ENCODE data around the gene CBX3. TPM values are rescaled to one million over a fixed set of nuclear protein-coding genes. Genes with fewer than 3 reads are reported as not detected.

CBX3 gene
- total RNA-seq, 2 donors from 2014 or later, result 37.9 to 43.3 TPM

- no peak for TF ChIP-seq CTCF (IDR thresholded peaks at IDR 0.05)
- Histone ChIP-seq H3K27me3 (no peaks in the 10 kb centered on the region), H3K4me3 (no peak overlapping the region), H3K36me3 (no peaks in the 10 kb centered on the region), H3K27ac (no peak overlapping the region), H3K4me1 (no peaks in the 10 kb centered on the region), H3K9me3 (no peaks in the 10 kb centered on the region)
- DNase-seq (ENCODE audit: low spot score), result no peak
Measured at GRCh38 chr7:26227987-26228386, 26.4 kb downstream of the CBX3 start.

- Histone ChIP-seq H3K27me3 (no peaks in the 10 kb centered on the region), H3K4me1 (no peaks in the 10 kb centered on the region), H3K9me3 (no peaks in the 10 kb centered on the region), H3K36me3 (no peaks in the 10 kb centered on the region), H3K4me3 (no peak overlapping the region), H3K27ac (no peak overlapping the region)
- DNase-seq (ENCODE audit: low spot score), result no peak
- TF ChIP-seq CTCF (IDR thresholded peaks at IDR 0.05), result no peak
Measured at GRCh38 chr7:26233902-26234511, 32.5 kb downstream of the CBX3 start.

GRCh38 chr7:26237035-26237807, 35.7 kb downstream of the CBX3 start:
- no peaks in the 10 kb centered on the region for H3K27me3 ChIP-seq
- H3K36me3 ChIP-seq, result no peaks in the 10 kb centered on the region
- DNase-seq (ENCODE audit: low spot score), result no peak
- no peaks in the 10 kb centered on the region for H3K4me1 ChIP-seq
- H3K4me3 ChIP-seq, result no peak overlapping the region
- TF ChIP-seq CTCF (IDR thresholded peaks at IDR 0.05), result no peak
- H3K27ac ChIP-seq, result no peak overlapping the region
- H3K9me3 ChIP-seq, result no peaks in the 10 kb centered on the region

DNA sequence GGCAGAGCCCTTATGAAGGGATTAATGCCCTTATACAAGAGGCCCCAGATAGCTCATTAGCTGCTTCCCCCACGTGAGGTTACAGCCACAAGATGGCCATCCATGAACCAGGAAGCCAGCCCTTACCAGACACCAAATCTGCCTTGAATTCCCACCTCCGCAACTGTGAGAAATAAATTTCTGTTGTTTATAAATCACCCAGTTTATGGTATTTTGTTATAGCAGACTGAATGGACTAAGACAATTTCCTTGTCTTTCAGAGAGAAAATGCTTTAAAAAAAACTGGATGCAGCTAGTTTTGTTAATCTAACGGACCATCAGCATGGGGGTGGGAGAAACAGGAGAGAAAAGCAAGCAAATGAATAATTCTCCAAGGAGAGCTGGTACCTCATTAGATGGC, 36.5 kb downstream of the CBX3 start:
- TF ChIP-seq CTCF (IDR thresholded peaks at IDR 0.05), result no peak
- Histone ChIP-seq H3K27ac (no peak overlapping the region), H3K36me3 (no peaks in the 10 kb centered on the region), H3K9me3 (no peaks in the 10 kb centered on the region), H3K4me3 (no peak overlapping the region), H3K27me3 (no peaks in the 10 kb centered on the region), H3K4me1 (no peaks in the 10 kb centered on the region)
- no peak for DNase-seq (ENCODE audit: low spot score)

DNA sequence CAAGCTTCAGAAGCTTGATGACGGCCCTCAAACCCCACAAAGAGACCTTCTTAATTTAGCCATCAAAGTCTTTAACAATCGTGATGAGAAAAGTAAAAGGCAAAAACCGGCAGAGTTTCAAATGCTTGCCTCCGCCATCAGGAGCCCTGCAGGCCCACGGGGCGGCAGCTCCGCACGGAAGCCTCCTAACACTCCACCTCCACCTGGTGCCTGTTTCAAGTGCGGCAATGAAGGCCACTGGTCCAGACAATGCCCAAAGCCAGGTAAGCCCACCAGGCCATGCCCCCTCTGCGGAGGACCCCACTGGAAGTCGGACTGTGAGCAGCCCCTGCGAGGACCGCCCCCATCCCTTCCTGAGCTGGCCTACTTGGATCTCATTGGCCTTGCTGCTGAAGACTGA, 43.6 kb downstream of the CBX3 start:
- Histone ChIP-seq H3K4me3 (no peak overlapping the region), H3K27me3 (no peaks in the 10 kb centered on the region), H3K27ac (no peak overlapping the region), H3K9me3 (no peaks in the 10 kb centered on the region), H3K36me3 (no peaks in the 10 kb centered on the region), H3K4me1 (no peaks in the 10 kb centered on the region)
- no peak for DNase-seq (ENCODE audit: low spot score)
- TF ChIP-seq CTCF (IDR thresholded peaks at IDR 0.05), result no peak

Data from right atrium auricular region (tissue), 2 donors.